Occipital lobe (tissue), 2 donors: Measurements from ENCODE around the gene SLMAP. TPM values are rescaled to one million over a fixed set of nuclear protein-coding genes. Genes with fewer than 3 reads are reported as not detected.

Experiments used
- DNase-seq: peaks from one replicate; lab custom pipeline; 2025; lab: John Stamatoyannopoulos, UW
- total RNA-seq: library from RNA; depleted of rRNA; stranded (reverse); fragments of >200 nt; gene quantifications from one replicate; pipeline ENCODE4 v1.2.3, GENCODE V29; 2014

The SLMAP gene
- total RNA-seq, 1 donor from 2014 or later, result 64.4 TPM

DNA sequence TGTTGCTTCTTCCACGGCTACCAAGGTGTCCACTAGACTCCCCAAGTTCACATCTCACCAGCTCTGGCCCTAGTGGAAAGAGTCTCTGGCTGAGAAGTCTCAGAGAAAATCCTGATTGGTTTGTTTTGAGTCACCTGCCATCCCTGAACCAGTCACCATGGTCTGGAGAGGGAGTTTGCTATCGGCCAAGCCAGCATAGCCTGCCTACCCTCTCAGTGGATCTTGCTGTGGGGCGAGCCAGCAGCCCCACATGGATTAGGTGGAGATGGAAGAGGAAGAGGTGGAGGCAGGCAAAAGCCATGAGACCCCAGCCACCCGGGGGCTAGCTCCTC is 204.0 kb downstream of the SLMAP start:
- DNase-seq, result no peak

DNA sequence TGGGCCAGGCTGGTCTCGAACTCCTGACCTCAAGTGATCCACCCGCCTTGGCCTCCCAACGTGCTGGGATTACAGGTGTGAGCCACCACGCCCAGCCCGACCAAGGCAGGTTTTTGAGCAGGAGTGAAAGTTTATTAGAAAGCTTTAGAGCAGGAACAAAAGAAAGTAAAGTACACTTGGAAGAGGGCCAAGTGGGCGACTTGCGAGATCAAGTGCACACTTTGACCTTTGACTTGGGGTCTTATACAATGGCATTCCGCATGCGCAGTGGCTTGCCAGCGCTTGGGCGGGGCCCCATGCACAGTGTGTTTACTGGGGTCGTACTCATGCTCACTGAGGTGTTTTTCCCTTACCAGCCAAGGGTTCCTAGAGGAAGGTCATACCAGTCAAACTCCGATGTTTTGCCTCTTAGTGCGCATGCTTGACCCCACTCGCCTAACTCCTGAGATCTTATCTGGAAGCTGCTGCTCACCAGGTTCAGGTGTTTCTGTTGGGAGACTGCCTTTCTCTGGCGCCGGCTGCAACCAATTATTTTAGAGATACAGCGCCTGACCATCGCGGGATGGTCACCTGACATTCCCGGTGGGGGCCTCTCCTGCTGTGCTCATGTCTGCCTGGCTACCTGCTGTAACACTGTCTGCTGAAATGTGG is 205.2 kb downstream of the SLMAP start:
- no peak for DNase-seq

DNA sequence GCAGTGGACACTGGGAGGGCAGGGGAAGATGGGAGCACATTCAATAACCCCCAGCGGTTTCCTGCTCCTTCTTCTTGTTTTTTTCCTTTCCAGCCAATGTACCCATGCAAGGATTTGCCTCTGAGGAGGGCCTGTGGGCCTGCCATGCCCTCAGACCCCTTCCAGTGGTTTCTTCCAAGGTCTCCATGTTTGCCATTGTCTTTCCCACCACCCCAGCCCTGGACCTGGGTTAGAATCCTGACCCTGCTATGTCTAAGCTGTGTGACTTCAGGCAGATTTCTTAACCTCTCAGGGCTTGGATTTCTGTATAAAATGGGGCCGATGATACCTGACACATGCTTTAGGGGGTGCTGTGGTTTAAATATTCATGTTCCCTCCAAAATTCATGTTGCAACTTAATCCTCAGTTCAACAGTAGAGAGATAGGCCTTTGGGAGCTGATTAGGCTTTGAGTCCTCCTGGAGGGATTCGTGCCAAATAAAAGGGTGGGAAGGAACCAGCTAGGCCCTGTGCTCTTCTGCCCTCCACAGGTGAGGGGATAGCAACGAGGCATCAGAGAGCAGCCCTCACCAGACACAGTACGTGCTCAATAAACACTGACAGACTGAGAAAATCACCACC is 205.8 kb downstream of the SLMAP start:
- no peak for DNase-seq

DNA sequence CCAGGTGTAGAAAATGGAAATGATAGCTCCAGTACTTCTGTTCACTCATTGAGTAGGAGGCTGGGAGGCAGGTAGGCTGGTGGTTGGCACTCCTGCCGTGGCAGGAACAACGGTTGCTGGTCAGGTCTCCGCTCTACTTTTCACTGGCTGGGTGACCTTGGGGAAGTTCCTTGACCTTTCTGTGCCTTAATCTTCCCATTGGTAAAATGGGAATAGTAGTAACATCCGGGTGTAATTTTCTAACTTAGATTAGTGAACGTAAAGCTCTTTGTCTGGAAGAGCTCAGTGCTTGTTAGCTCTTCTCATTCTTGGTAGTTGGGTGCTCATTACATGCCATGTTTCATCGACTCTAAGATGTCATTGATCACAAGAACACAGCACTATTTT is 206.3 kb downstream of the SLMAP start:
- DNase-seq, result no peak

DNA sequence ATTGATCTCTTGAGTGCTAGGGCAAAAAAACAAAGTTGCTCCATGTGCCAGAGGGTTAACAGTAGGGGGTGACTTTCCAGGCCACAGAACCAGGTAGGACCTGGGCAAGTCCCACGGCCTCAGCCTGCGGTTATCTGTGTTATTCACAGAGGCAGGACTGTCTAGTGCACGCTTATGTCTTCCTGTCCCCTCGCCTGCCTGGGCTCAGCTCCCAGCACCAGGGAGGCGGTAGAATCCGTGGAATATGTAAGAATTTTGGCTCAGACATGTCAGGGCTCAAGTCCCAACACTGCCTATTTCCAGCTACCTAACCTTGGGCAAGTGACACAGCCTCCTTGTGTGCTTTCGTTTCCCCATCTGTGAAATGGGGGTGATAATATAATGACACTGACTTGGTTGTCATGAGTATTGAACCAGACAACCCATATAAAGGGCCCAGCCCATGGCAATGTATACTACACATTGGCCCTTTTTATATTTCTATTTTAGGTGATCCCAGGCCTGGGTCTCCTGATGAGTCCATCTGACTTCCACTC is 207.8 kb downstream of the SLMAP start:
- DNase-seq, result no peak

DNA sequence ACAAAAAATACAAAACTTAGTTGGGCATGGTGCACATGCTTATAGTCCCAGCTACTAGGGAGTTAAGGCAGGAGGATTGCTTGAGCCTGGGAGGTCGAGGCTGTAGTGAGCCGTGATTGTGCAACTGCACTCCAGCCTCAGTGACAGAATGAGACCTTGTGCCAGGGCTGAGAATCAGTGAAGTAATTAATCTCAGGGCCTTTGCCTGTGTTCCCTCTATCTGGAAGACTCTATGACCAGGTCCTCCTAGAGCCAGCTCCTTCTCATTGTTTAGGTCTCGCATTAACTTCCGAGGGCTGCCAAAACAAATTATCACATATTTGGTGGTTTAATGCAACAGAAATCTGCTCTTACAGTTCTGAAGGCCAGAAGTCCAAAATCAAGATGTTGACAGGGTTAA is 210.7 kb downstream of the SLMAP start:
- DNase-seq, result no peak

DNA sequence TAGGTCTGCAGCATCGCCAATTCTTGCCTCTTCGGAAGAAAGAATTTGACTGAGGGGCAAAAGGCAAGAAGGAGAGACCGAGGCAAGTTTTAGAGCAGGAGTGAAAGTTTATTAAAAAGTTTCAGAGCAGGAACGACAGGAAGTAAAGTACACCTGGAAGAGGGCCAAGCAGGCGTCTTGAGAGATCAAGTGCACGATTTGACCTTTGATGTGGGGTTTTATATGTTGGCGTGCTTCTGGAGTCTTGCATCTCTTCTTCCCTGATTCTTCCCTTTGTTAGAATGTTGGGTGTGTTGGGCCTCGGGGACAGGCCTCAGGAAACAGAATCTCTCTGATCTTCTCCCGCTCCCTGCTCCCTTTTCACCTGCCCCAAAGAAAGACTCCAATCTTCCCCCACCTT is 211.5 kb downstream of the SLMAP start:
- no peak for DNase-seq

DNA sequence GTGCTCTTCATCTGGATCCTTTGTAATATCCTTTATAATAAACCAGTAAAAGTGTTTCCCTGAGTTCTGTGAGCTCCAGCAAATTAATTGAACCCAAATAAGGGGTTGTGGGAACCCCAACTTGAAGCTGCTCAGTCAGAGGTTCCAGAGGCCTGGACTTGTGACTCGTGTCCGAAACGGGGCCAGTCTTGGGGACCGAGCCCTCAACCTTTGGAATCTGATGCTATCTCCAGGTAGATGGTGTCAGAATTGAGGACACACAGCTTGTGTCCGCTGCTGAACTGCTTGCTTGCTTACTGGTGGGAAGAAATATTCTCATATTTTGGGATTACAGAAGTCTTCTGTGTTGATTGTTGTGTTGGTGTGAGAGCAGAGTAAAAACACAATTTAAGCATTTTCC is 212.4 kb downstream of the SLMAP start:
- DNase-seq, result no peak

DNA sequence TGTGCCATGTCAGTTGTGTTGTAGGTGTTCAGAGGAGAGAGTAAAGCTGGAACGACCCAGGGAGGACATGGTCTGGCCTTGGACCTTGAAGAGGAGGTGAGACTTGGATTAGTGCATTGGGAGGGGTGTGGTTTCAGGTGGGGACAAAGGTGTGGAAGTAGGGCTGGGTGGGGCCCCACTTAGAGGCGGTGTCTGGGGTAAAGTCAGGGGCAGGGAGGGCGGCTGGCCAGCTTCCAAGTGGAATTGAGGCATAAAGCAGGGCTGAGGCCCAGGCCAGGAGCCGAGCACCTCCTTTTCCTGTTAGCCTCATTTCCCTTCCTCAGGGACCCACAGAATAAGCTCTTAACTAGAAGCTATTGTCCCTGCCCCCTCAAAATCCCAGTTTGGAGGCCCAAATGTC is 215.9 kb downstream of the SLMAP start:
- no peak for DNase-seq

DNA sequence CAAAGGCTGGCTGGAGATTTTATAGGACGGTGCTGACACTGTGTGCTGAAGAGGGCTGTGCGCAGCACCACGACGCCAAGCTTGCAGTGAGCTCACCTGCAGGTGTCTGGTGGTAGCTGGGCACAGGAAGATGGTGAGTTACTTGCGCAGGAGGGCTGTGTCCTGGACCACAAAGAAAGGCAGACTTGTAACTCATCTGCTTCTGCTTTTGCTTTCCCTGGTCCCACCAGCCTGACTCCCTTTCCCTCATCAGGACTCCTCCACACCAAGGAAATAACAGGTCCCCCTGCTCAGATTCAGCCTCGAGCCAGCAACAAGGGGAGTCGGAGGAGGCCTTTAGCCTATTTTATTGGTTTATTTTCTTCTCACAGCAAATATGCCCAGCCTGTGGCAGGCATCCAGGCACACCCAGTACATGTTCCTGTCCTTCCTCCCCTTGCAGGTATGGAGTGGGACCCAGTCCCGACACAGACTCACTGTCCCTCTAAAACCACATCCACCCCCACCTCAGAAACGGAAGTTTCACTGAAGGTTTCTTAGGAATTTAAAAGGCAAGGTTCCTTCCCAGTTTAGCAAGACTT is 216.5 kb downstream of the SLMAP start:
- no peak for DNase-seq

DNA sequence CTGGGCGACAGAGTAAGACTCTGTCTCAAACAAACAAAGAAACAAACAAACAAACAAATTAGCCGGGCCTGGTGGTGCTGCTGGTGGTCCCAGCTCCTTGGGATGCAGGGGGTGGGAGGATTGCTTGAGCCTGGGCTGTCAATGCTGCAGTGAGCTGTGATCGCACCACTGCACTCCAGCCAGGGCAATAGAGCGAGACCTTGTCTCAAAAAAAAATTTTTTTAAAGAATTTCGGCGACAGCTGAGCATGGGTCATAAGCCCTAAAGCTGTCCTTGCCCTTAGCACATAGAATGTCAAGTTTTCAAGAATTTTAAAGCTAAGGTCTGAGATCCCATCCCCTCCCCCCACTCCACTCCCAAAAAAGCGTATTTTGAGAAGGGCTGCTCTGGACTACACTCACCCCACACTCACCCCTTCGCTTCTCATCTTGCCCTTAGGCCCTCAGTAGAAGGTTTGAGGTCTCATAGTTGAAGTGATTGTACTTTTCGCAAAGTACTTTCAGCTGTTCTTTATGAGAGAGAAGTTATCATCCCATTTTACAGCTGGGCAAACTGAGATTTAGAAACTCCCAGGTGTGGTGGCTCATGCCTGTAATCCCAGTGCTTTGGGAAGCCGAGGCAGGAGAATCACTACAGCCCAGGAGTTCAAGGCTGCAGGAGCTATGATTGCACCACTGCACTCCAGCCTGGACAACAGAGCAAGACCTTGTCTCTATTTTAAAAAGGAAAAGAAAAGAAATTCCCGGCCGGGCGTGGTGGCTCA is 217.8 kb downstream of the SLMAP start:
- no peak for DNase-seq

DNA sequence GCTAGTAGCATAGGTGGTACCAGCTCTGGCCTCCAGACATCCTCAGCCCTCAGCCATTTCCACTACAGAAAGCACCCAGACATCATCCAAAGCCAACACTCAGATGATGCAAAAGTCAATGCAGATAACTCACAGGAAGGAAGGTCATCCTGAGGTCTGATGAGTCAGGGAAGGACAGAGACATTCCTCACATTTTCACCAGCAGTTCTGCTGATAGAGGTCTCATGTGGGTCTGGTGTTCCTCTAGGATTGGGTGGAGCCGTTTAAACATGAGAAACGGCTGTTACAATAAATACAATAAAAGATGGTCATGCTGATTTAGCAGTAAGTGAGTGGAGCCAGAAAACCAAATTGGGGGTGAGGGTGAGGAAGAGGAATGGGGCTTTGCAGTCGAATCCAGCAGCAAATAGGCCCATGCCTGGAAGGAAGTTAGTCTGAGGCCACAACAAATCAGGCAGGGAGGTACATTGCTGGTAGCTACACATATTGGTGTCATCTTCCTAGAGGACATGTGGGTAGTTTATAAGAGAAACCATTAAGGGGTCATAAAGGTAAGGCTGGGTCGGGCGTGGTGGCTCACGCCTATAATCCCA is 218.8 kb downstream of the SLMAP start:
- no peak for DNase-seq

DNA sequence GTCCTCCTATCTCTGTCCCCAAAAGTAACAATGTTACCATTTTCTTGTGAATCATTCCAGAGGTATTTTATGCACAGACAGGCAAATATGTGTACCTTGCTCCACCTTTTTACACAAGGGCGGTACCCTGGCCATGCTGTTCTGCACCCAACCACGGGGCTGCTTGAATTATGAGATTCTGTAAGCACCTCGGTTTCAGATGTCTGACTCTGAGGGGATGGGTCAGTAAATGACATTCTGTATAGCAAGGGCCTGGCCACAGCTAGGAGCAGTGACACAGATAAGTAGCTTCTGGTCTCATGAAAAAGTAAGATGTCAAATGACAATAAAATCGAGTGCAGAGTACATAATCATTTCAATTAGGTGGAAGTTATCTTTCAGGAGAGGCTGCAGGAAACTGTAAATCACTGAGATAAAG is 221.7 kb downstream of the SLMAP start:
- no peak for DNase-seq

DNA sequence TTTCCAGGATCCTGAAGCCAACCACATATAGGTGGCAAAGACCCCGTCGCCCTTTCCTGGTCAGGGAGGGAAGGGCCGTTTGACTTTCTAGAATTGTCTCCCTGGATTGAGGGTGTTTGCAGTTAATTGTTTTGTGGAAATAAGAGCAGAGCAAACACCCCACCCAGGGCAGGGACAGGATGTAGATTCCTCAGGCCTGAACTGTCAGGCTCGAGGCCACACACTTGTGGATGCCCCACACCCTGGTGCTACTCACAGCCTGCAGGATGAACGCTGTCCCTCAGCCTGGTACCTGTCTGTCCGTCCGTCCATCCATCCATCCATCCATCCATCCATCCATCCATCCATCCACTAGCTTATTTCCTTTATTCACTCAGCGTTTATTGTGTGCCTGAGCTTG is 222.2 kb downstream of the SLMAP start:
- DNase-seq, result no peak

Other genes starting within 250 kb of the SLMAP start
- 0.62 TPM for gene DNAH12, start 212.0 kb upstream of the SLMAP start, total RNA-seq
- gene PDE12, start 200.0 kb upstream of the SLMAP start, total RNA-seq, result 19.7 TPM
- gene ARF4, start 159.0 kb upstream of the SLMAP start, total RNA-seq, result 130 TPM
- 55.7 TPM for gene DENND6A, start 63.2 kb upstream of the SLMAP start, total RNA-seq